Measurements from ENCODE around the gene SLC35D1. TPM values are rescaled to one million over a fixed set of nuclear protein-coding genes. Genes with fewer than 3 reads are reported as not detected.
"Not testable (repeated sequence)": the region's sequence is repeated elsewhere in the genome, so short reads cannot be mapped to it uniquely, and the experiment has no call there.

The SLC35D1 gene
- total RNA-seq: 10 to 100 TPM; 77.5 to 82.7 TPM
- long read RNA-seq, full-length matches to known transcripts: 22 of 39 reads
- long read RNA-seq, partial matches to known transcripts: 2 of 39 reads
- long read RNA-seq, other reads (novel, unspliced or antisense): 15 of 39 reads

- peak; percentile 89 for ATAC-seq
- peak; percentile 81 to 88 for DNase-seq
- intact Hi-C loops (cut with DNase I, micrococcal nuclease): loop anchor here in 1 of 2 donors (10.0 kb wide), 1 partner anchor 59 kb away; no protein-coding TSS in a partner anchor
These were observed at the start of gene SLC35D1 for GRCh38 chr1:67053785-67054772. Gene SLC35D1, minus strand, starts transcription at chr1:67054148. Its CDS starts 135 bp downstream, at chr1:67054013.

DNA sequence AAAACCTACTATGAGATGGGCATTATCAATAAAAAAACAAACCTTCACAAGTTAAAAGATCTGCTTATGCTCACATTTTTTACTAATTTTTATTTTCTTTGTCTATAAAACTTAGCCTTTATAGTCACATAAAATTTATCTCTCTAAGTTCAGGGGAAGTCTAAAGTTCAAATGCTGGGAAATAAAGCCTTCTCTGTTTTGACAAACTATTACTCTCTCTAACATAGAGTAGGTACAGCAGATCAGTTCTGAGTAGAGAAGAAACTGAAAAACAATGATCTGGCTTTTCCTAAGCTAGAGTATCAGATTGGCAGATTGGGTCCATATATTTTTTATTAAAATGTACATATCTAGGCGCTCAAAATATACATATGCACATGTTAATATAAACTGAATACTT is 49.6 kb upstream of the SLC35D1 start:
- intact Hi-C loops (cut with DNase I, micrococcal nuclease): no loop called here
- no peak for DNase-seq
- ATAC-seq: peak; percentile 92

- DNase-seq: no peak
- ATAC-seq: no peak
- intact Hi-C loops (cut with DNase I, micrococcal nuclease): no loop called here
These were observed 46.9 kb upstream of the SLC35D1 start for GRCh38 chr1:67100833-67101232.

DNA sequence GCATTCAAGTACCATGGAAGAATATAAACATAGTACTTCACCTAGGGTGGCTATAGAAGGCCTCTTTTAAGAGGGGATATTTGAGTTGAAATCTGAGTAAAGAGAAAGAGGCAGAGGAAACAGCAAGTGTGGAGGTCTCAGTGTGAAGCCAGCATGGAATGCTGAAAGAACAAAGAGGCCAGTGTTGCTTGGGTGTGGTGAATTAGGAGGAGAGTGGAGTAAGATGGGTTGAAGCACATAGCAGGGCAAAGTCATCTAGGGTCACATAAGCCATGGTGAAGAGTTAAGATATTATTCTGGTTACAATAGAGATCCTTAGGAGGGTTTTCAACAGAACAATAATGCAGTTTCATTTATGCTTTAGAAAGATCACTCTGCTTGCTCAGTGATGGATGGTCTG is 43.4 kb upstream of the SLC35D1 start:
- ATAC-seq: no peak
- intact Hi-C loops (cut with DNase I, micrococcal nuclease): no loop called here

DNA sequence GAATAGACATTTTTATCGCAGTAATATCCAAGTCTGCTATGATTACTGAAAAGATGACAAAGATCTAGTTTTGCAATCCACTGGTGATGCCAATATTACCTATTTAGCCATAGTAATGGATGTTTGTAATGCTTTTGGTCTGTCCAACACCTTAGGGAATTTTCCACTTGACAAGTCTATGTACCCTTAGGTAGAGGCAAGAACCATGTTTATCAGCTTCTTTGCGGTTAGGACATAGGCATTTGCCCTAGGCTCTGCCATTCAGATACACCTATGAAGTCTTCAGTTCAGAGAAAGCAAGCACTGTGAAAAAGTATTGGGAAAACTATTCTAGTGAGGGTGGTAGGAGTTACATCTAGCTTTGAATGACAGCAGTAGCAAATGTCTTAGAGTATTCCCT is 40.2 kb upstream of the SLC35D1 start:
- DNase-seq (no peak), ATAC-seq (no peak)
- intact Hi-C loops (cut with DNase I, micrococcal nuclease): no loop called here

More for the DNA sequence above, 43.4 kb upstream of the SLC35D1 start:
- DNase-seq: no peak

DNA sequence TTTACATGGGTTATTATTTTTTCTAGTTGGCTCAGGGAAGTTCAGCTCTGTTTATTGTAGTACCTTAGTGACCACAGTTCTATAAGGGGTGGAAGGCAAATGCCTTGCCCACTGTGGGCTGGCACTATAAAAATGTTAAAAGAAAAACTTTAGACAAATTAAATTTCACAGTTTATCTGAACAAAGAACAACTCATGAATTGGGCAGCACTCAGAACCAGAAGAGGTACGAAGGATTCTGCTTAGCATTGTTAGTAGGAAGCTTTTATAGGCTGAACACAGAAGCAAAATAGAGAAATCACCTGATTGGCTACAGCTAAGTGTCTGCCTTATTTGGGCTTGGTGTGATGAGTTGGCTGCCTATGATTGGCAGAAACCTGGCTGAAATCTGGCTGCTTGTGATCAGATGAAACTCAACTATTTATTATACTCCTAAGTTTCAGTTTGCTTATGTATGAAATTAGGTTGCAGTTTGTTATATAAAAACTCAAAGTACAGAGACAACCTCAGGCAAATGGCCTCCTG is 35.8 kb upstream of the SLC35D1 start:
- intact Hi-C loops (cut with DNase I, micrococcal nuclease): no loop called here
- ATAC-seq: no peak
- DNase-seq: no peak

GRCh38 chr1:67088440-67088839 is 34.5 kb upstream of the SLC35D1 start:
- ATAC-seq (no peak), DNase-seq (no peak)
- intact Hi-C loops (cut with DNase I, micrococcal nuclease): no loop called here

GRCh38 chr1:67085326-67085725 is 31.4 kb upstream of the SLC35D1 start:
- ATAC-seq: no peak
- intact Hi-C loops (cut with DNase I, micrococcal nuclease): no loop called here
- no peak for DNase-seq

GRCh38 chr1:67084765-67085318 is 30.9 kb upstream of the SLC35D1 start:
- ATAC-seq (no peak), DNase-seq (no peak)
- intact Hi-C loops (cut with DNase I, micrococcal nuclease): no loop called here

- no peak for ATAC-seq
- intact Hi-C loops (cut with DNase I, micrococcal nuclease): no loop called here
- no peak for DNase-seq
These were observed 24.3 kb upstream of the SLC35D1 start for GRCh38 chr1:67078291-67078690.

DNA sequence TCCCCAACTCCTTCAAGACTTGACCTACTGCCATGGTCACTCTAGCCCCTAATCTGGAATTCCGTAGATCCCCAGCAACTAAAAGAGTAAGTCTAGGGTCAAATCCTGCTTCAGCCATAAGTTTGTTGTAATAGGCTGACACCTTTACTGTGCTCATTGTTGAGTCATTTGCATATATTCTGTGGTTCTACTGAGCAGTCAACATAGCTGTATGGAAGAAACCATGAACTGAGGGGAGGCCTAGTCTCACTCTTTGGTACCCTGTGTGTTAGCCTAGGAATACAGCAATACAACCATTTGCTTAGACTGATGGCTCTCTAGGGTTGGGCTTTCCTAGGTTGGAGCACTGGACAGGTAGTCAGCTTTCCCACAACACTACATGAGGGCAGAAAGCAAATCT is 23.6 kb upstream of the SLC35D1 start:
- DNase-seq (no peak), ATAC-seq (no peak)
- intact Hi-C loops (cut with DNase I, micrococcal nuclease): no loop called here

GRCh38 chr1:67072749-67073148 is 18.8 kb upstream of the SLC35D1 start:
- DNase-seq (no peak), ATAC-seq (no peak)
- intact Hi-C loops (cut with DNase I, micrococcal nuclease): no loop called here

- intact Hi-C loops (cut with DNase I, micrococcal nuclease); ATAC-seq; DNase-seq: not testable (repeated sequence)
These were observed 13.7 kb upstream of the SLC35D1 start for GRCh38 chr1:67067655-67068054.

DNA sequence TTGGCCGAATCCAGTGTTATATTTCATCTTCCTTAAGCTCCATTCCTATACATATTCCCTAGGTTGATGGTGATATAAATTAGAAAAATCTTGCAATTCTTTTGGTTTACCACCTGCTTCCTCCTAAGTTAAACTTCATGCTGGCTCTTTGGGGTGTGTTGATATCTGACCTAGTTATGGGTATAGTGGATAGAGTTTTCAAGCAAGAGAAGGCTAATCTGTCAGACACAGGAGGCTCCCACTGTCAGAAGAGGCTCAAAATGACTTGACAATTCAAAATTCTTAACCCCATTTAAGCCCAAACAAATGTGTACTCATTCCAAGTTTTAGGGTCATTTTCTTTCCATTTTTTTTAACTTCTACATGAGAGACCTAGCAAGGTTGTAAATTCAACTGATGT is 8.5 kb upstream of the SLC35D1 start:
- ATAC-seq: no peak
- intact Hi-C loops (cut with DNase I, micrococcal nuclease): no loop called here
- DNase-seq: no peak

- no peak for ATAC-seq
- intact Hi-C loops (cut with DNase I, micrococcal nuclease): no loop called here
- DNase-seq: no peak
These were observed 7.3 kb upstream of the SLC35D1 start for GRCh38 chr1:67061266-67061665.

DNA sequence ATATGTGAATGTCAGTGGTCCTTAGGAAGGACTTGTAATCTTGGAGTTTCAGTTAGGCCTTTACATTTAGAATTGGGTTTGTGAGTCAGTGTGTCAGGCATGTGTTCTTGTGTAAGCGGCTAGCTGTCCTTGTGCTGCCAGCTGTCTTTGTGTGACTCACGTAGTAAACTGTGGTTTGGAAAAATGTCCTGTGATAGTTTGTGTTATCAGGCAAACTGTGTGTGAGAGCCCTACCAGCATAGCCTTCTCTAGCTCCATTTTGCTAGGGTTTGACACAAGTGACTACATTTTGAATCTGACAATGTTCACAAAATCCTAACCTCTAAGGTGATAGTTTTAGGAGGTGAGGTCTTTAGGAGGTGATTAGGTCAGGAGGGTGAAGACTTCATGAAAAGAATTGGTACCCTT is 6.9 kb upstream of the SLC35D1 start:
- ATAC-seq (no peak), DNase-seq (no peak)
- intact Hi-C loops (cut with DNase I, micrococcal nuclease): no loop called here

DNA sequence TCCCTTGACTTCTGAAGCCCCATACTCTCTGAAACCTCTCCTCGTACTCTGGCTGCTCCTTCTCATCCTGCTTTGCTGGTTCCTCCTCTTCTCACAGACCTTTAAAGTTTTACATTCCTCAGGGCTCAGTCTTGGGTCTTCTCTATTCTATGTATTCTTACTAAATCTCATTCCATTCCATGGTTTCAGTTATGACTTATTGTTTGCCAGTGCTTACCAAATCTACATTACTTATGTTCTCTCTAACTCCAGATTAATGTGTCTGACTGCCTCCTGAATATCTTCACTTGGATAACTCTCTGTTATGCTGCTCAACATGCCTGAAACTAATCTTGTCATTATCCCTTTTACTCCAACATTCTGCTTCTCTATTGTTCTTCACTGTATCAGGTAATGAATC is 5.4 kb upstream of the SLC35D1 start:
- DNase-seq (no peak), ATAC-seq (no peak)
- intact Hi-C loops (cut with DNase I, micrococcal nuclease): loop anchor here in 1 of 2 donors (10.0 kb wide), 1 partner anchor 65 kb away; no protein-coding TSS in a partner anchor

- DNase-seq (no peak), ATAC-seq (no peak)
- intact Hi-C loops (cut with DNase I, micrococcal nuclease): loop anchor here in 1 of 2 donors (10.0 kb wide), 1 partner anchor 64 kb away; no protein-coding TSS in a partner anchor
These were observed 4.8 kb upstream of the SLC35D1 start for GRCh38 chr1:67058761-67059160.

GRCh38 chr1:67058242-67058641 is 4.3 kb upstream of the SLC35D1 start:
- DNase-seq: no peak
- peak; percentile 26 for ATAC-seq
- intact Hi-C loops (cut with DNase I, micrococcal nuclease): loop anchor here in 1 of 2 donors (10.0 kb wide), 1 partner anchor 63 kb away; no protein-coding TSS in a partner anchor

GRCh38 chr1:67053535-67053784 is 488 bp downstream of the SLC35D1 start:
- intact Hi-C loops (cut with DNase I, micrococcal nuclease): loop anchor here in 1 of 2 donors (10.0 kb wide), 1 partner anchor 59 kb away; no protein-coding TSS in a partner anchor
- peak; percentile 85 for ATAC-seq
- DNase-seq: peak; percentile 65 to 80

All from left colon (tissue), 2 donors.